ENCODE measurements around the gene BBLN.

GRCh38 chr9:128169492-128169891 lies 9.4 kb downstream of the BBLN start:
- TF ChIP-seq POLR2AphosphoS5 (IDR thresholded peaks at IDR 0.05; ENCODE audit: low read depth, low read length) (no peak), FOXP2 (optimal IDR thresholded peaks at IDR 0.05; ENCODE audit: borderline replicate concordance, extremely low read depth, extremely low read length, insufficient read depth) (no peak), SIN3A (IDR thresholded peaks at IDR 0.05; ENCODE audit: borderline replicate concordance, insufficient read depth, low read length) (no peak), TAF1 (IDR thresholded peaks at IDR 0.05; ENCODE audit: borderline replicate concordance, insufficient read depth, low read length) (no peak)
- TF ChIP-seq, protein P1, sequence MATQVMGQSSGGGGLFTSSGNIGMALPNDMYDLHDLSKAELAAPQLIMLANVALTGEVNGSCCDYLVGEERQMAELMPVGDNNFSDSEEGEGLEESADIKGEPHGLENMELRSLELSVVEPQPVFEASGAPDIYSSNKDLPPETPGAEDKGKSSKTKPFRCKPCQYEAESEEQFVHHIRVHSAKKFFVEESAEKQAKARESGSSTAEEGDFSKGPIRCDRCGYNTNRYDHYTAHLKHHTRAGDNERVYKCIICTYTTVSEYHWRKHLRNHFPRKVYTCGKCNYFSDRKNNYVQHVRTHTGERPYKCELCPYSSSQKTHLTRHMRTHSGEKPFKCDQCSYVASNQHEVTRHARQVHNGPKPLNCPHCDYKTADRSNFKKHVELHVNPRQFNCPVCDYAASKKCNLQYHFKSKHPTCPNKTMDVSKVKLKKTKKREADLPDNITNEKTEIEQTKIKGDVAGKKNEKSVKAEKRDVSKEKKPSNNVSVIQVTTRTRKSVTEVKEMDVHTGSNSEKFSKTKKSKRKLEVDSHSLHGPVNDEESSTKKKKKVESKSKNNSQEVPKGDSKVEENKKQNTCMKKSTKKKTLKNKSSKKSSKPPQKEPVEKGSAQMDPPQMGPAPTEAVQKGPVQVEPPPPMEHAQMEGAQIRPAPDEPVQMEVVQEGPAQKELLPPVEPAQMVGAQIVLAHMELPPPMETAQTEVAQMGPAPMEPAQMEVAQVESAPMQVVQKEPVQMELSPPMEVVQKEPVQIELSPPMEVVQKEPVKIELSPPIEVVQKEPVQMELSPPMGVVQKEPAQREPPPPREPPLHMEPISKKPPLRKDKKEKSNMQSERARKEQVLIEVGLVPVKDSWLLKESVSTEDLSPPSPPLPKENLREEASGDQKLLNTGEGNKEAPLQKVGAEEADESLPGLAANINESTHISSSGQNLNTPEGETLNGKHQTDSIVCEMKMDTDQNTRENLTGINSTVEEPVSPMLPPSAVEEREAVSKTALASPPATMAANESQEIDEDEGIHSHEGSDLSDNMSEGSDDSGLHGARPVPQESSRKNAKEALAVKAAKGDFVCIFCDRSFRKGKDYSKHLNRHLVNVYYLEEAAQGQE (IDR thresholded peaks at IDR 0.05; ENCODE audit: insufficient read depth in 1 of 2, low read depth in 2 of 2, low read length in 2 of 2): no peak

Measured in PFSK-1 (cell line).